SU-DHL-6 (cell line): ENCODE measurements around the gene SNX3.

Experiments
- H2AFZ ChIP-seq: fragments of 200-600 bp; sonication (generic); 2 replicates; pipeline ENCODE4 v1.6.1; 2014; ENCODE audit warnings: low read depth, mild to moderate bottlenecking, moderate library complexity, mixed read lengths, antibody characterized with exemption, low read length; ENCODE audit not compliant: severe bottlenecking
- H3F3A ChIP-seq: fragments of 200-600 bp; shearing (Covaris generic); 2 replicates; pipeline ENCODE4 v1.6.0; 2016; ENCODE audit warnings: antibody characterized with exemption, mild to moderate bottlenecking; ENCODE audit not compliant: insufficient read depth
- H3K27ac ChIP-seq: fragments of 200-600 bp; sonication (generic); 2 replicates; pipeline ENCODE4 v1.5.1; 2016; ENCODE audit warnings: low read depth, mild to moderate bottlenecking, low read length, moderate library complexity, mixed read lengths
- H3K27me3 ChIP-seq: fragments of 200-600 bp; sonication (generic), shearing (Covaris generic); 2 replicates; pipeline ENCODE4 v1.6.0; 2014; ENCODE audit warnings: mild to moderate bottlenecking, low read length
- H3K36me3 ChIP-seq: fragments of 200-600 bp; sonication (generic); 2 replicates; pipeline ENCODE4 v1.6.1; 2014; ENCODE audit warnings: mild to moderate bottlenecking, low read length, mixed read lengths
- H3K4me2 ChIP-seq: fragments of 300-600, 200-600 bp; shearing (Covaris generic), sonication (generic); 2 replicates; pipeline ENCODE4 v1.6.0; 2014; ENCODE audit warnings: low read length, low read depth, mild to moderate bottlenecking; ENCODE audit not compliant: poor library complexity, severe bottlenecking
- H3K4me3 ChIP-seq: fragments of 200-600 bp; sonication (generic); 2 replicates; pipeline ENCODE4 v1.5.1; 2014; ENCODE audit warnings: antibody characterized with exemption, low read length, mild to moderate bottlenecking, mixed read lengths; ENCODE audit not compliant: insufficient read depth, poor library complexity, severe bottlenecking
- H3K79me2 ChIP-seq: fragments of 200-600 bp; sonication (generic); 2 replicates; pipeline ENCODE4 v1.6.1; 2014; ENCODE audit warnings: mild to moderate bottlenecking, low read length, moderate library complexity; ENCODE audit not compliant: insufficient read depth
- H3K9ac ChIP-seq: fragments of 200-600 bp; sonication (generic); 2 replicates; pipeline ENCODE4 v1.7.0; 2014; ENCODE audit warnings: mild to moderate bottlenecking, low read length
- H3K9me2 ChIP-seq: fragments of 200-600 bp; sonication (generic); replicated peaks from 2 replicates; pipeline ENCODE4 v1.6.1; 2014; ENCODE audit warnings: low read length; ENCODE audit not compliant: insufficient read depth
- H3K9me3 ChIP-seq: fragments of 200-600 bp; sonication (generic); 2 replicates; pipeline ENCODE4 v1.6.1; 2014; ENCODE audit warnings: low read length, mixed read lengths; ENCODE audit not compliant: insufficient read depth
- H4K20me1 ChIP-seq: fragments of 200-600 bp; sonication (generic); 2 replicates; pipeline ENCODE4 v1.6.1; 2014; ENCODE audit warnings: low read depth, mild to moderate bottlenecking, antibody characterized with exemption, low read length, moderate library complexity, mixed read lengths
- EZH2phosphoT487 ChIP-seq: fragments of 200-600 bp; sonication (generic), shearing (Covaris generic); conservative IDR thresholded peaks from 2 replicates; pipeline ENCODE4 v1.6.1; 2018; ENCODE audit warnings: mild to moderate bottlenecking, antibody characterized with exemption, low read length, moderate library complexity, mixed read lengths
- TF ChIP-seq, protein P1 (sequence below): fragments of 200-600 bp; sonication (generic); IDR thresholded peaks from one replicate; pipeline ENCODE4 v1.5.1; 2017; ENCODE audit warnings: antibody characterized with exemption, mild to moderate bottlenecking, low read length, moderate library complexity; ENCODE audit not compliant: insufficient read depth, poor library complexity, severe bottlenecking

The SNX3 gene

DNA sequence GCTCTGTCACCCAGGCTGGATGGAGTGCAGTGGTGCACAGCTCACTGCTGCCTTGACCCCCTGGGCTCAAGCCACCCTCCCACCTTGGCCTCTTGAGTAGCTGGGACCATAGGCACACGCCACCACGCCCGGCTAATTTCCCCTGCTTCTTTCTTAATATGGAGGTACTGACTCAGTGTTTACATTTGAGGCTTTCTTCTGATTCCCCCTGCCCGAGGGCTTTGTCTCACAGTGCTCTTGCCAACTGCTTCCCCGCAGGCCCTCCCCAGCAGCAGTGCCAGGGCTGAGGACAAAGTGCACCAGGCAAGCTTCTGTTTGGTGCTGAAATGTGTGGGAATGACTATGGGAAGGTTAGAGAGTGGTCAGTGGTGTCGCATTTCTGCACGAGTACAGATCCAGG, 60.2 kb downstream of the SNX3 start:
- Histone ChIP-seq H3K4me2 (no peak overlapping the region), H3K36me3 (no peaks in the 10 kb centered on the region), H3K27me3 (no peaks in the 10 kb centered on the region), H3K79me2 (no peaks in the 10 kb centered on the region), H3K27ac (no peak overlapping the region), H4K20me1 (no peaks in the 10 kb centered on the region), H3K4me3 (no peak overlapping the region), H3K9me3 (no peaks in the 10 kb centered on the region), H3K9ac (no peak overlapping the region), H3F3A (no peaks in the 10 kb centered on the region), H2AFZ (no peak overlapping the region), H3K9me2 (no peaks in the 10 kb centered on the region)
- TF ChIP-seq EZH2phosphoT487, result no peak
- TF ChIP-seq, protein P1, sequence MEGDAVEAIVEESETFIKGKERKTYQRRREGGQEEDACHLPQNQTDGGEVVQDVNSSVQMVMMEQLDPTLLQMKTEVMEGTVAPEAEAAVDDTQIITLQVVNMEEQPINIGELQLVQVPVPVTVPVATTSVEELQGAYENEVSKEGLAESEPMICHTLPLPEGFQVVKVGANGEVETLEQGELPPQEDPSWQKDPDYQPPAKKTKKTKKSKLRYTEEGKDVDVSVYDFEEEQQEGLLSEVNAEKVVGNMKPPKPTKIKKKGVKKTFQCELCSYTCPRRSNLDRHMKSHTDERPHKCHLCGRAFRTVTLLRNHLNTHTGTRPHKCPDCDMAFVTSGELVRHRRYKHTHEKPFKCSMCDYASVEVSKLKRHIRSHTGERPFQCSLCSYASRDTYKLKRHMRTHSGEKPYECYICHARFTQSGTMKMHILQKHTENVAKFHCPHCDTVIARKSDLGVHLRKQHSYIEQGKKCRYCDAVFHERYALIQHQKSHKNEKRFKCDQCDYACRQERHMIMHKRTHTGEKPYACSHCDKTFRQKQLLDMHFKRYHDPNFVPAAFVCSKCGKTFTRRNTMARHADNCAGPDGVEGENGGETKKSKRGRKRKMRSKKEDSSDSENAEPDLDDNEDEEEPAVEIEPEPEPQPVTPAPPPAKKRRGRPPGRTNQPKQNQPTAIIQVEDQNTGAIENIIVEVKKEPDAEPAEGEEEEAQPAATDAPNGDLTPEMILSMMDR, result no peak

DNA sequence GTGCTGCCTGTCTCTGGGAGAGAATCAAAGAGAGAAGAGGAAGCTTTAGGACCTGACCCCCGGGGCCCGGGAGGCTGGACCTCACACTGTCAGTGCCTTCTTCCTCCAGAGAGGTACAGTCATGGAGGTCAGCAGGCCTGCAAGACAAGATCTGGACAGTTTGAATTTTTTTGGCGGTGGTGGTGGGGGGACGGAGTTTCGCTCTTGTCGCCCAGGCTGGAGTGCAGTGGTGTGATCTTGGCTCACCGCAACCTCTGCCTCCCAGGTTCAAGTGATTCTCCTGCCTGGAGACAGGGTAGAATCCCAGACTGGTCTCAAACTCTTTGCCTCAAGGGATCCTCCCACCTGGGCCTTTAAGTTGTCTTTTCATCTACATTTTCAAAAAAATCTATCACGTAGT, 60.7 kb downstream of the SNX3 start:
- Histone ChIP-seq H3K9me3 (no peaks in the 10 kb centered on the region), H3K9ac (no peak overlapping the region), H3K4me2 (no peak overlapping the region), H3K27ac (no peak overlapping the region), H3F3A (no peaks in the 10 kb centered on the region), H3K27me3 (no peaks in the 10 kb centered on the region), H3K4me3 (no peak overlapping the region), H4K20me1 (no peaks in the 10 kb centered on the region), H3K36me3 (no peaks in the 10 kb centered on the region), H3K9me2 (no peaks in the 10 kb centered on the region), H2AFZ (no peak overlapping the region), H3K79me2 (no peaks in the 10 kb centered on the region)
- TF ChIP-seq, protein P1, result no peak
- no peak for TF ChIP-seq EZH2phosphoT487

DNA sequence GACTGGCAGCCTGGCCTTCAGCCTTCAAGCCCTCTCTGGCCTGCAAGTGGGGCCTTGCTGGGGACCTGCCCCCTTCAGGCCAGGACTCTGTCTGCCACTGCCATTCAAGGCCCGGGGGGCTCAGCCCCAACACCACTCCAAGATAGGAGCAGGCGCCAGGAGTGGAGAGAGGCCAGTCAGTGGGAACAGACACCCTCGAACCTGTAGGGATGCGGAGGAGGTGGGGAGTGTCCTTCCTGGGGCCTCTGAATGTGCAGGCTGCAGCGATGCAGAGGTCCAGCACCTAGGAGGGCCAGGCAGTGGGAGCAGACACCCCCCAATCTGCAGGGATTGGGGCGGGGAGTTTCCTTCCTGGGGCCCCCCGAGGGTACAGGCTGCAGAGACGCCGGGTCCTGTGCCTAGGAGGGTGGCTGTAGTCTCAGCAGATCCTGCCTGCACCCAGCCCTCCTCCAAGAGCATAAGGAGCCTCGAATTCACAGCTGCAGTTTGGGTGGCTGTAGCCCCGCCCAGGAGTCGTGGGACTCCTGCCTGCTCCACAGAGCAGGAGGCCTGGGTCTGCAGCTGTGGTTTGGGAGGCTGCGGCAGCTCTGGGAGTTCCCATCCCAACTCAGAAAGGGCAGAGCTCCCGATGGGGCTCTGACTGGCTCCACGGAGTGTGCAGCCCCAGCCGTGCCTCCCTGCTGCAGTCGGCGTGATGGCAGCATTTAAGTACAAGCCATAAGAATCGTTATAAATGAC, 61.9 kb downstream of the SNX3 start:
- Histone ChIP-seq H3K36me3 (no peaks in the 10 kb centered on the region), H3K4me3 (no peak overlapping the region), H4K20me1 (no peaks in the 10 kb centered on the region), H3K27me3 (no peaks in the 10 kb centered on the region), H3K79me2 (no peaks in the 10 kb centered on the region), H3K9me2 (no peaks in the 10 kb centered on the region), H3K4me2 (no peak overlapping the region), H3K27ac (no peak overlapping the region), H3K9me3 (no peaks in the 10 kb centered on the region), H2AFZ (no peak overlapping the region), H3K9ac (no peak overlapping the region), H3F3A (no peaks in the 10 kb centered on the region)
- TF ChIP-seq, protein P1, result no peak
- no peak for TF ChIP-seq EZH2phosphoT487
